Type B pancreatic cell (in vitro differentiated cells): ENCODE data around the gene NHLRC2. TPM values are rescaled to one million over a fixed set of nuclear protein-coding genes. Genes with fewer than 3 reads are reported as not detected.
"Not testable (repeated sequence)": the region's sequence is repeated elsewhere in the genome, so short reads cannot be mapped to it uniquely, and the experiment has no call there.

Source experiments
- DNase-seq: peaks from one replicate; pipeline ENCODE4 v3.0.0; 2021; ENCODE audit warnings: mixed read lengths; ENCODE audit not compliant: unreplicated experiment; ENCODE audit errors: extremely low spot score
- H3K27ac Mint-ChIP-seq: 2 replicates; pipeline ENCODE4 v1.8.0; 2021; ENCODE audit warnings: mild to moderate bottlenecking, mixed read lengths
- H3K27me3 Mint-ChIP-seq: 2 replicates; pipeline ENCODE4 v1.8.0; 2021; ENCODE audit warnings: mixed read lengths
- H3K36me3 Mint-ChIP-seq: 2 replicates; pipeline ENCODE4 v1.8.0; 2021; ENCODE audit warnings: mixed read lengths
- H3K4me1 Mint-ChIP-seq: one replicate; pipeline ENCODE4 v1.8.0; 2021; ENCODE audit warnings: mixed read lengths; ENCODE audit not compliant: unreplicated experiment
- H3K4me3 Mint-ChIP-seq: 2 replicates; pipeline ENCODE4 v1.8.0; 2021; ENCODE audit warnings: mild to moderate bottlenecking, mixed read lengths
- H3K9me3 Mint-ChIP-seq: 2 replicates; pipeline ENCODE4 v1.8.0; 2021; ENCODE audit warnings: mixed read lengths
- CTCF ChIP-seq: fragments of 200-600 bp; sonication (generic); conservative IDR thresholded peaks from 2 replicates; pipeline ENCODE4 v1.5.0; 2021; ENCODE audit warnings: antibody characterized with exemption, mild to moderate bottlenecking
- total RNA-seq: library from RNA; stranded (reverse); gene quantifications from 2 replicates; pipeline ENCODE4 v1.2.1, GENCODE V29; 2021; ENCODE audit warnings: low replicate concordance

The NHLRC2 gene
- total RNA-seq, 1 donor from 2014 or later: 42.2 TPM

GRCh38 chr10:113941140-113941539 is 86.7 kb downstream of the NHLRC2 start:
- TF ChIP-seq CTCF: no peak
- no peak overlapping the region for H3K4me3 Mint-ChIP-seq
- H3K9me3 Mint-ChIP-seq: no peaks in the 10 kb centered on the region
- no peaks in the 10 kb centered on the region for H3K36me3 Mint-ChIP-seq
- peaks cover 4% of the 10 kb centered on the region for H3K27me3 Mint-ChIP-seq
- peaks cover 6% of the 10 kb centered on the region for H3K4me1 Mint-ChIP-seq
- no peak overlapping the region for H3K27ac Mint-ChIP-seq
- DNase-seq: no peak

GRCh38 chr10:113943196-113943595 is 88.7 kb downstream of the NHLRC2 start:
- H3K27ac Mint-ChIP-seq, H3K9me3 Mint-ChIP-seq: not testable (repeated sequence)

GRCh38 chr10:113945075-113945686 is 90.7 kb downstream of the NHLRC2 start:
- Mint-ChIP-seq H3K4me3 (no peak overlapping the region), H3K9me3 (no peaks in the 10 kb centered on the region), H3K36me3 (peaks cover 1% of the 10 kb centered on the region), H3K27me3 (no peaks in the 10 kb centered on the region), H3K4me1 (peaks cover 25% of the 10 kb centered on the region), H3K27ac (peak overlapping the region; percentile 67)
- DNase-seq: no peak
- no peak for TF ChIP-seq CTCF

More at GRCh38 chr10:113943196-113943595, 88.7 kb downstream of the NHLRC2 start:
- not testable (repeated sequence) for DNase-seq, H3K4me3 Mint-ChIP-seq, H3K36me3 Mint-ChIP-seq, H3K27me3 Mint-ChIP-seq
- peaks cover 24% of the 10 kb centered on the region for H3K4me1 Mint-ChIP-seq

GRCh38 chr10:113945687-113946085 is 91.2 kb downstream of the NHLRC2 start:
- H3K27me3 Mint-ChIP-seq: no peaks in the 10 kb centered on the region
- peaks cover 4% of the 10 kb centered on the region for H3K9me3 Mint-ChIP-seq
- peaks cover 25% of the 10 kb centered on the region for H3K4me1 Mint-ChIP-seq
- peaks cover 5% of the 10 kb centered on the region for H3K36me3 Mint-ChIP-seq
- no peak for TF ChIP-seq CTCF
- H3K27ac Mint-ChIP-seq: peak overlapping the region; percentile 67
- no peak for DNase-seq
- no peak overlapping the region for H3K4me3 Mint-ChIP-seq

GRCh38 chr10:113947184-113948041 is 93.0 kb downstream of the NHLRC2 start:
- H3K27me3 Mint-ChIP-seq: no peaks in the 10 kb centered on the region
- no peak overlapping the region for H3K4me3 Mint-ChIP-seq
- H3K4me1 Mint-ChIP-seq: peaks cover 25% of the 10 kb centered on the region
- no peak for DNase-seq
- peak overlapping the region; percentile 59 for H3K27ac Mint-ChIP-seq
- H3K9me3 Mint-ChIP-seq: peaks cover 4% of the 10 kb centered on the region
- H3K36me3 Mint-ChIP-seq: peaks cover 5% of the 10 kb centered on the region
- no peak for TF ChIP-seq CTCF

GRCh38 chr10:113948048-113948447 is 93.6 kb downstream of the NHLRC2 start:
- Mint-ChIP-seq H3K27me3 (no peaks in the 10 kb centered on the region), H3K27ac (peak overlapping the region; percentile 59), H3K36me3 (peaks cover 5% of the 10 kb centered on the region), H3K4me3 (no peak overlapping the region), H3K9me3 (peaks cover 4% of the 10 kb centered on the region), H3K4me1 (peaks cover 25% of the 10 kb centered on the region)
- DNase-seq: no peak
- no peak for TF ChIP-seq CTCF
